AML-193 (cell line): Measurements from ENCODE around the gene PRDX3.
A peak's percentile ranks its signal among the peaks of the same experiment; 100 is the strongest.
"Not testable (repeated sequence)": the region's sequence is repeated elsewhere in the genome, so short reads cannot be mapped to it uniquely, and the experiment has no call there.

Source experiments
- DNase-seq, 2 experiments: peaks; one replicate each; lab custom pipeline; 2025; lab: John Stamatoyannopoulos, UW

PRDX3 gene

GRCh38 chr10:119165171-119166117 is 13.2 kb downstream of the PRDX3 start, which contains the start of gene SFXN4:
Gene SFXN4 (minus strand): TSS chr10:119165714. CDS start chr10:119165647, 67 bp downstream.
- peak; percentile 83 to 90 for DNase-seq

DNA sequence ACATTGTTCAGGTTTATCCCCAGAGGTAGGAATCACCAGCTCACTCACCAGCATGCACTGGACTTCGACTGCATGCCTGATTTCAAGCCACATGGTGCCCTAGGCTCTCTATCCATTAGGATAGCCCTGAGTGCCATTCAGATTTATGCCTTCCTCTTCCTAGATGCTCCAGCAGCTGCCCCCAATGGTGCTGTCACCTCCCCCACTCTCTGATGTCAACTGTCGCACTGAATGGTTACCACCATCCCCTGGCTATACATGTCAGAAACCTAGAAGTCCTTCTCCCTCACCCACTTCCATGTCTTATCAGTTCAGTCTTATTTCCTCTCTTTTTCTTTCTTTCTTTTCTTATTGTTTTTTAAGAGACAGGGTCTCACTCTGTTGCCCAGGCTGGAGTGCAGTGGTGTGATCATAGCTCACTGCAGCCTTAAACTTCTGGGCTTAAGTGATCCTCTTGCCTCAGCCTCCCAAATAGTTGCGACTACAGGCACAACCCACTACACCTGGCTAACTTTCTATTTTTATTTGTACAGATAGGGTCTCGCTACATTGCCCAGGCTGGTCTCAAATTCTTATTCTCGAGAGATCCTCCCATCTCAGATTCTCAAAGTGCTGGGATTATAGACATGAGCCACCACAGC is 16.0 kb downstream of the PRDX3 start:
- DNase-seq, result no peak

- no peak for DNase-seq
Observed at GRCh38 chr10:119161680-119162451, 16.7 kb downstream of the PRDX3 start.

- no peak for DNase-seq
Observed at GRCh38 chr10:119159332-119159731, 19.3 kb downstream of the PRDX3 start.

- no peak for DNase-seq
Observed at GRCh38 chr10:119153661-119154060, 25.0 kb downstream of the PRDX3 start.

- no peak for DNase-seq
Observed at GRCh38 chr10:119153041-119153440, 25.6 kb downstream of the PRDX3 start.

- DNase-seq, result not testable (repeated sequence)
Observed at GRCh38 chr10:119151601-119152000, 27.0 kb downstream of the PRDX3 start.

GRCh38 chr10:119149729-119150128 is 28.9 kb downstream of the PRDX3 start:
- DNase-seq, result no peak

- no peak for DNase-seq
Observed at GRCh38 chr10:119149157-119149556, 29.5 kb downstream of the PRDX3 start.

DNA sequence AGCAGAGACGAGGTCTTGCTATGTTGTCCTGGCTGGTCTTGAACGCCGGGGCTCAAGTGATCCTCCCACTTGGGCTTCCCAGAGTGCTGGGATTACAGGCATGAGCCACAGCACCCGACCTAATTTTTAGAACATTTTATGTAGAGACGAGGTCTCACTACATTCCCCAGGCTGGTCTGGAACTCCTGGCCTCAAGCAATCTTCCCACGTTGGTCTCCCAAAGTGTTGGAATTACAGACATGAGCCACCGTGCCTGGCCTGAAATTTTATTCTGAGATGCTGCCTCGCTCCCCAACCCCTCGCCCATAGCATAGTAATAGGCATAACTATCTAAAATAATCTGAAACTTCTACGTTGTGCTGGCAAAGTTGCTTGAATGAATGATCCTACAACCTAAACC is 35.0 kb downstream of the PRDX3 start:
- no peak for DNase-seq

DNA sequence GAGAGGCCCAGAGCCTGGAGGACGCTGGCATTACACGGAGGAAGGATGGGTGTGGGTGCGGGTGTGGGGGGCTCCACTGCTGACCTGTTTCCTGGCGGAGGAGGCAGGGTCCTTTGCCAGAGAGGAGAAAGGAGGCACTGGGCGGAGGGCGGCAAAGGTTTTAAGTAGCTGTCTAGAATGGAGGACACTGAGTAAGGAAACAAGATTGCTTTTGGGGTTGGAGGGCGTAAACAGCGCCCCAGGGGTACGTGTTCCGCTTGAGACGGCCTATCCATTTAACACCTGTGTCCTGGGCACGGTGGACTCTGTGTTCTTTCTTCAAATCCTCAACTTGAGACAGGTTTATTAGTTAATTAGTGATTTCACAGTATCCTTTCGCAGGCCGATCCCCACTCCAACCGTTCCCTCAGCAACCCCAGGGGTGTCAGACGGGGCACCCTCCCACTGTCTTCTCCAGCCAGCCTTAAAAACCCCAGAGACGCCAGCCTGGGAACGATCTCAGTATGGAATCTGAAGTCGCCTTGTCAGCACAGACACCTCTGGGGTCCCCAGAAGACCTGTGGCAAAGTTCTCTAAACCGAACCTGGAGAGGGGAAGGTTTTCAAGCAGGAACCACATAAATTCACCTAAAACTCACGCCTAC is 37.9 kb downstream of the PRDX3 start:
- DNase-seq, result no peak

DNA sequence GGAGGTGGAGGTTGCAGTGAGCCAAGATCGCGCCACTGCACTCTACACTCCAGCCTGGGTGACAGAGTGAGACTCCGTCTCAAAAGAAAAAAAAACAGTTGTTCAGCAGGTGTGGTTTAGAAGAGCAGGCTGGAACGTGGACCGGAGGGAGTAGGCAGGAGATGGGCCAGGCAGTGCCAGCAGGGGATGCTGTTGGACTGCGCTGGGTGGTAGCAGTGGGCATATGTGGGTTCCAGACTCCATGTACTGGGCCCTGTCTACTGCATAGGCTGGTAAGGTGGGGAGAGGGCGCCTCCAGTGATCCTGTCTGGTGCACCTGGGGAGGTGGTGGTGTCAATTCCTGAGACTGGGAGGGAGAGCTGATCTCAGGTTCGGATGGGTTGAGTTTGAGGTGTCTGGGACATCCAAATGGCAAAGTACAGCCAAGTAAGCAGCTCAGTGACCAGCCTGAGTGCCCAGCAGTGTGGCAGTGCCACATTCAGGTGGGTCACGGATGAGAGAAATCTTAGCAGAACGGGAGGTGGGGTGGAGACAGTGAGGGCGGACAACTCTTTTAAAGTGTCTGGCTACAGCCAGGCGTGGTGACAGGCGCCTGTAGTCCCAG is 39.0 kb downstream of the PRDX3 start:
- DNase-seq, result peak; percentile 12 to 41

DNA sequence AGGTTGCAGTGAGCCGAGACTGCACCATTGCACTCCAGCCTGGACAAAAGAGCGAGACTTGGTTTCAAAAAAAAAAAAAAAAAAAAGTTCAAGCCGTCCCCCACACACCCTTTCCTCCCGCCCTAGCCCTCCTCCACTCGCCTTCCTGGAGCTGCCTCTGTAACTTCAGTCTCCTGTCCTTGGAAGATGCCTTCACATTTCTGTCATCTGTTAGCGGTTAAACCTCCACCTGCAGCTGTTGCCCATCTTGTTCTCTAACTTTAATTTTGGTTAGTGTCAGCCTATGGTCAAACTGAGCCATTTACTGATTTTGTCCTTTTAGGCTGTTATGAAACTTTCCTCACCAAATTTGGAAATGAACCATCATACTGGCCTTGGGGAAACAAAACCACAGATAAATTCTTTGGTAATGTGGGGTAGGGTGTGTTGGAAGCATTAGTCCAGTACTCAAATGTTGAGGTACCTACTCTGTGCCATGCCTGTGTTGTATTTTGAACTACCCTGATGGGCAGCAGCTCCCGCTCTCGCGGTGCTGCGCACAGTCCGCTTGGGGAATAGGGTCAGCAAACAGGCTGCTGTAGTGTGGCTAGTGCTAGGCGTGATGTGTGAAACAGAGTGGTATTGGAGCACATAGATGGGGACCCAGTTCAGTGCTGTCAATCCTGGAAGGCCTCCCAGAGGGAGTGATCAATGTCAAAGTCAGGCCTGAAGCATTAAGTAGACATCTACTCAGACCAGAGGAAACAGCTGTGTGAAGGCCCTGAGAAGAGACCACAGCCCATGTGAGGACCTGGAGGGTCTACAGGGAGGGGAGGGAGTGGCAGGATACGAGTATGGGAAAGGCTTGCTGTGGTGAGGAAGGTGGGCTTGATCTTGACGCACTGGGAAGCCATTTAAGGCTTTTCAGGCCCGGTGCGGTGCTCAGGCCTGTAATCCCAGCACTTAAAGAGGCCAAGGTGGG is 40.0 kb downstream of the PRDX3 start:
- peak; percentile 55 to 73 for DNase-seq

DNA sequence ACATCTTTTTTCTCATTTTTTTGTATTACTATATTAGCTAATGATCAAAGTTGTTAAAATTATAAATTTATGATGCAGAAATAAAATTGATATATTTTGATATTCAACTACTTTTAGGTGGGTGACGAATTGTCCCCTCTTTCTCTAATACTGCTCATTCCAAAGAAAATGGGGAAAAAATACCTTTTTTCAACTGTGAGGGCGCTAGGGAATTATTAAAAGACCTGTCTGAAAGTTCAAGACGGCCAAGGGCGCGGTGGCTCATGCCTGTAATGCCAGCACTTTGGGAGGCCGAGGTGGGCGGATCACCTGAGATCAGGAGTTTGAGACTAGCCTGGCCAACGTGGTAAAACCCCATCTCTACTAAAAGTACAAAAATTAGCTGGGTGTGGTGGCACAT is 40.7 kb downstream of the PRDX3 start:
- DNase-seq, result not testable (repeated sequence)

- no peak for DNase-seq
Observed at GRCh38 chr10:119136084-119136483, 42.5 kb downstream of the PRDX3 start.

GRCh38 chr10:119135513-119135881 is 43.1 kb downstream of the PRDX3 start:
- DNase-seq, result peak; percentile 94 to 95

DNA sequence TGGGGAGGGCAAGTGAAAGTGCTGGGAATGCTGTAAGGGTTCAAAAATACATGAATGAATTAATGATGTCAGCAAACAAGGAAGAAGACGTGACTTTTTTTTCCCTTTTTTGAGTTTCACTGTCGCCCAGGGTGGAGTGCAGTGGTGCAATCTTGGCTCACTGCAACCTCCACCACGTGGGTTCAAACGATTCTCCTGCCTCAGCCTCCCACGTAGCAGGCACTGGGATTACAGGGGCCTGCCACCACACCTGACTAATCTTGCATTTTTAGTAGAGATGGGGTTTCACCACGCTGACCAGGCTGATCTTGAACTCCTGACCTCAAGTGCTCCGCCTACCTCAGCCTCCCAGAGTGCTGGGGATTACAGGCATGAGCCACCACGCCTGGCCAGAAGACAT is 44.7 kb downstream of the PRDX3 start:
- DNase-seq, result no peak

- DNase-seq, result no peak
Observed at GRCh38 chr10:119132521-119133345, 45.9 kb downstream of the PRDX3 start.

DNA sequence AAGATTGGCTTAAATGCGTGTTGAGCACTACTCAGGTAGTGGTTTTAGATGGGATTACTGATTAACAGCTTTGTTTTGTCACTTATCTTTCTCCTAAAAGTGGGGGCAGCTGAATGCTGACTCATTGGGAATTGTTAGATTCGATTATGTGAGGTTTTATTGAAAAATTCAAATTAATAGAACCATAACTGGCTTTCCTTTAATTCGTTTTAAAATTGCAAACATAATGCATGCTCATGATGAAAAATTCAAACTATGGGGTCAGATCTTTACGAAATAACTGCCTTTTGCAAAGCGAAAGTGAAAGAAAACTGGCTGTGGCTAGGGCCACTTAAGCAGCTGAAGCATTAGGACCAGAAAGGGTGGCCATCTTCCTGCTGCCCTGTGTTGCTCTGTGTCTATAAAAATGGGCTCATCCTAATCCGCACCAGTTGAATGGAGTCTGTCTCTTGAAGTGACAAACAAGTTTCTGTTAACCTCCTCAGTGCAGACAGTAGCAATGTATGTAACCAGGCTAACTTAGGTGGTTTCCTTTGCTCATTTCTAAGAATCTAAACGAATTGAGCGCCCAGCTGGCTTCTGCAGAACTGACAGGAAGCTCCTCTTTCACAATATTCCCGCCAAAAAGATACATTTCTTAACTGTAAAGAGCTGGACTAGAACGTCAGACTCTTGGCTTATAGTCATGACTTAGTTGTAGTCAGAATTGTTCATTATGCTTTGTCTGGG is 46.9 kb downstream of the PRDX3 start:
- DNase-seq, result peak; percentile 98 to 99
